Suppressor macrophage treated with lipopolysaccharide for 1 hour (primary cell): ENCODE measurements around the gene EPN3.
A peak's percentile ranks its signal among the peaks of the same experiment; 100 is the strongest.

ENCODE experiments used
- DNase-seq, 3 donors: peaks; one replicate each; pipeline ENCODE4 v3.0.0-alpha.2; 2020 to 2022

Gene EPN3

GRCh38 chr17:50550661-50551432 lies 18.3 kb downstream of the EPN3 start:
- peak; percentile 78 to 84 (median 78) for DNase-seq

- DNase-seq = no peak
Measured at GRCh38 chr17:50551433-50551815, 18.9 kb downstream of the EPN3 start.

GRCh38 chr17:50551884-50552283 lies 19.3 kb downstream of the EPN3 start:
- no peak for DNase-seq

- no peak for DNase-seq
Measured at GRCh38 chr17:50554201-50554600, 21.7 kb downstream of the EPN3 start.

GRCh38 chr17:50556803-50557202 lies 24.3 kb downstream of the EPN3 start:
- no peak for DNase-seq

GRCh38 chr17:50557630-50558029 lies 25.1 kb downstream of the EPN3 start:
- DNase-seq = no peak

- DNase-seq = no peak
Measured at GRCh38 chr17:50558091-50558490, 25.6 kb downstream of the EPN3 start.

GRCh38 chr17:50558581-50558940 lies 26.0 kb downstream of the EPN3 start:
- DNase-seq = no peak

- peak; percentile 64 to 80 (median 78) for DNase-seq
Measured at GRCh38 chr17:50558941-50559614, 26.5 kb downstream of the EPN3 start.

GRCh38 chr17:50559674-50560184 lies 27.2 kb downstream of the EPN3 start:
- peak; percentile 71 to 77 (median 72) for DNase-seq

- DNase-seq = peak; percentile 87 to 96 (median 93)
Measured at GRCh38 chr17:50560185-50560824, 27.8 kb downstream of the EPN3 start, which contains the start of gene CACNA1G. Gene CACNA1G (plus strand): TSS chr17:50560715. CDS start chr17:50561460, 745 bp downstream.

- peak; percentile 49 to 75 (median 50) for DNase-seq
Measured at GRCh38 chr17:50560931-50561745, 28.6 kb downstream of the EPN3 start.

GRCh38 chr17:50561746-50562141 lies 29.2 kb downstream of the EPN3 start:
- no peak for DNase-seq

GRCh38 chr17:50562242-50563091 lies 29.9 kb downstream of the EPN3 start:
- no peak for DNase-seq

- DNase-seq = no peak
Measured at GRCh38 chr17:50563092-50563511, 30.6 kb downstream of the EPN3 start.

- DNase-seq = peak; percentile 83 to 85 (median 84)
Measured at GRCh38 chr17:50564916-50565315, 32.4 kb downstream of the EPN3 start.

- no peak for DNase-seq
Measured at GRCh38 chr17:50565402-50566350, 33.1 kb downstream of the EPN3 start.

- no peak for DNase-seq
Measured at GRCh38 chr17:50566886-50567285, 34.4 kb downstream of the EPN3 start.

- DNase-seq = no peak
Measured at GRCh38 chr17:50568659-50569058, 36.1 kb downstream of the EPN3 start.

GRCh38 chr17:50569592-50569991 lies 37.1 kb downstream of the EPN3 start:
- no peak for DNase-seq
